GM18526 (cell line): ENCODE measurements around the gene ADAP2.

Experiments
- POLR2A ChIP-seq: IDR thresholded peaks from 3 replicates; pipeline ENCODE4 v1.6.1; 2011; ENCODE audit not compliant: insufficient read length; ENCODE audit errors: extremely low read depth

The ADAP2 gene

GRCh38 chr17:30996486-30996885 is 74.7 kb downstream of the ADAP2 start:
- TF ChIP-seq POLR2A = no peak

GRCh38 chr17:30997270-30997669 is 75.5 kb downstream of the ADAP2 start:
- TF ChIP-seq POLR2A = no peak

DNA sequence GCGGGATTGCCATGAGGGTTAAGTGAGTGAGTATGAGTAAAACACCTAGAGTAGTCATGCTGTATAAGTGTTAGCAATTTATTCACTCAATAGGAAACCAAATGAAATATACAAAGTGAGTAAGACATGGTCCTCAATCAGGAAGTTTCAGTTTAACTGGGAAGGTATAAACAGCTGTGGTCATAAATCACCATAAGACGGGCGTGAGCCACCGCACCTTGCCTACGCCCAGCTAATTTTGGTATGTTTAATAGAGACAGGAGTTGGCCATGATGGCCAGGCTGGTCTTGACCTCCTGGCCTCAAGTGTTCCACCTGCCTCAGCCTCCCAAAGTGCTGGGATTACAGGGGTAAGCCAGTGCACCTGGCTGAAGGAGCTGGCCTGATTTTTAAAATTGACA is 76.1 kb downstream of the ADAP2 start:
- no peak for TF ChIP-seq POLR2A

DNA sequence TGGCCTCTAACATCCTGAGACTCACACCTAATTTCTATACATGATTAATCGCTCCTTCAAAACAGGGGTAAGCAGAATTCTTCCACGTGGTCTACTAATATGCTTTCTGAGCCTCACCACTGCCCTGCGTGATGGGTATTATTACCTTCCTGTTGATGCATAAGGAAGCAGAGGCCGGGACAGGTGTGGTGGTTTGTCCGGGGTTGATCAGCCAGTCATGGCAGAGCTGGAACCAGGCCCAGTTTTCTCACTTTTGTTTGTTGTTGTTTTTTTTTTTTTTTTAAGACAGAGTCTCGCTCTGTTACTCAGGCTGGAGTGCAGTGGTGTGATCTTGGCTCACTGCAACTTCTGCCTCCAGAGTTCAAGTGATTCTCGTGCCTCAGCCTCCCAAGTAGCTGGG is 80.3 kb downstream of the ADAP2 start:
- TF ChIP-seq POLR2A = no peak

DNA sequence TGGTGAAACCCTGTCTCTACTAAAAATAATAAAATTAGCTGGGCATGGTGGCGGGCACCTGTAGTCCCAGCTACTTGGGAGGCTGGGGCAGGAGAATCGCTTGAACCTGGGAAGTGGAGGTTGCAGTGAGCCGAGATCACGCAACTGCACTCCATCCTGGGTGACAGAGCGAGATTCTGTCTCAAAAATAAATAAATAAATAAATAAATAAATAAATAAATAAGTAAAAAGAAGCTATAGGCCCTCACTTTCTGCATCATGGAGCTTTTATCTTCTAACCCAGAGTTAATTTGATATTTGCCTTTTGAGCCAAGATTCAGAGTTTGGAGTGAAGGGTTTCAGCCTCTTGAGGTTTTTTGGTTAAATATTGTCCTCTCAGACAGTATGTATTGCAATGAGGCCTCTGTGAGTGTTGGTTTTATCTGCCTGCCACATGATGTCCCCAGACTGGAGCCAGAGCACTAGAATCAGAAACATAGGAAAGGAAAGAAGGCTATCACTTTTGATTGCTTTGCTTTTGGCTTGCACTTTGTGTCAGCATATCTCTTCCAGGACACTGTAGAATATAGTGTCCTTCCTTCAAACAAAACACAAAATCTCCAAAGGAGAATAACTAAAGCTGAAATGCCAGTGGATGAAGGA is 81.6 kb downstream of the ADAP2 start:
- no peak for TF ChIP-seq POLR2A

- TF ChIP-seq POLR2A = no peak
Measured at GRCh38 chr17:31004160-31004559, 82.4 kb downstream of the ADAP2 start.

- TF ChIP-seq POLR2A = no peak
Measured at GRCh38 chr17:31007695-31008373, 86.1 kb downstream of the ADAP2 start.

DNA sequence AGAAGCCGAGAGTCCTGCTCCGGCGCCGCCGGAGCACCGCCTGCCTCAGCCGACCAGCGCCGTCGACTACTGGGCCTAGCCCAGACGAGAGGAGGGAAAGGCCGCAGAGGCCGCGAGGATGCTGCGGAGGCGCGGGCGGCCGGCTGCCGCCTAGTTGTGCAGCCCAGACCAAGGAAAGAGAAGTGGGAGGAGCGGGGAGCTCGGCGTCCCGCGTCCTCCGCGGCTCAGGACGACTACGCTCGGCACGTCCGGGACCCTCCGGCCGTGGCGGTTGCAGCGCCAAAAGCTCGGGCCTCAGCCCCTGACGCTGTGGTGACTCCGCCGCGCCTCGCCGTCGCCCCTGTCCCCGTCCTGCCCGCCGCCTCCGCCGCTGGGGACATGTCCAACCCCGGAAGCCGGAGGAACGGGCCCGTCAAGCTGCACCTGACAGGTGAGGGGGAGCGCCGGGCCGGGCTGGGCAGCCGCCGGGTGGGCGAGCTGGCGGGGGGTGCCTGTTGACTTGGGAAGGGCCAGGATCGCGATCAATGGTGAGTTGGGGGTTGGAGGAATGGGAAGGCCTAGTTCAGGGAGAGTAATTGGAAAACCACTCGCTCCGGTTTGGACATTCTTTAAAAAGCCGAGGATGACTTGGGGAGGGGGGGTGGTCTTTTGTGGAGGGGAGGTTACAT is 86.8 kb downstream of the ADAP2 start:
- TF ChIP-seq POLR2A = peak; percentile 55
